ENCODE measurements around the gene DBNDD2.

DBNDD2 gene, protein sequence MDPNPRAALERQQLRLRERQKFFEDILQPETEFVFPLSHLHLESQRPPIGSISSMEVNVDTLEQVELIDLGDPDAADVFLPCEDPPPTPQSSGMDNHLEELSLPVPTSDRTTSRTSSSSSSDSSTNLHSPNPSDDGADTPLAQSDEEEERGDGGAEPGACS

DNA sequence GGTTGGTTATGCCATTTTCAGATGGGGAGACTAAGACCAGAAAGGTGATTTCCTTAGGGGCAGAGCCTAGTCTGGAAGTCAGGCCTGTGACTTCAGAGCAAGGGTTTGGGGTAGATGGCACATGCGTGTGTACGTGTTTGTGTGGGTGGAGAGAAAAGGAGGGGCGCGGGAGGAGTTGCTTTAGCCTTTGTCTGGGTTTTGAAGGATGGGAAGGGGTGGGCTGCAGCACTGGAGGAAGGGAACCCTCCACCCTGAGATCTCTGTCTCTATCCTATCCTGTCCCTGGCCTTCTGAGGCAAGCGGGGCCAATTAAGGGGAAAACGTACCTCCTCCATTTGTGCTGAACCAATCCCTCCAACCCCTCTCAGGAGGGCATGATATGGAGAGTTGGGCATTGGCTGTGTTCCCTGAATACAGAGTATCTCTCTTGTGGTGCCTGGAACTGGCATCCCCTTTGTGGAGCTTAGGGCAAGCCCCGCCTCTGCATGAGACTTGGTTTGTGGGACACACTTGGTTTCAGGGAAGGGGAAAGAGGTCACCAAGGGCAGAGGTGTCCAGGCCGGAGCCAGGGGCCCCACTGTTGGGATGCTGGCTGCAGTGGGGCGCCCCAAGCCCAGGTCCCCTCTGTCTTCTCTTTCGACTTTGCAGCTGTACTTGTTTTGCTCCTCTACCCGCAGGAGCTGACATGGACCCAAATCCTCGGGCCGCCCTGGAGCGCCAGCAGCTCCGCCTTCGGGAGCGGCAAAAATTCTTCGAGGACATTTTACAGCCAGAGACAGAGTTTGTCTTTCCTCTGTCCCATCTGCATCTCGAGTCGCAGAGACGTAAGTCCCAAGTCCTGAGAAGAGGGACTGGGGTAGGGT lies at the start of gene DBNDD2:
Gene DBNDD2, plus strand, starts transcription at position 507 of the 863 bp plus-strand sequence. Its CDS starts 179 bp downstream, at position 686.
- DNase-seq (ENCODE audit: low read depth in 2 of 2) = no peak

DNA sequence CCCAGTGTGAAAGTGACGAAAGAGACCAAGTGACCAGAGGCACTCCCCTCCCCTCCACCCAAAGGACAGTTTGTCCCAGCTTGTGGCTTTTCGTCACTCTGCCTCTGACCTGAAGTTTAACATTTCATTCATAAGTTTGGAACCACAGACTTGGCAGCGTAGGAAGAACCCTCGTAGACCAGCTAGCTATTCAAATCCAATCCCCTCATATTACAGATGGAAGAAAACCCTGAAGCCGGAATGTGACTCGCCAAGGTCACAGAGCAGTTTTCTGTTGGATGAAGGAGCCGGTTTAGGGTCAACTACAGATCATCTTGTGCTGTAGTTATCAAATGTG lies 49.1 kb upstream of the DBNDD2 start:
- DNase-seq (ENCODE audit: low read depth in 2 of 2) = no peak

DNA sequence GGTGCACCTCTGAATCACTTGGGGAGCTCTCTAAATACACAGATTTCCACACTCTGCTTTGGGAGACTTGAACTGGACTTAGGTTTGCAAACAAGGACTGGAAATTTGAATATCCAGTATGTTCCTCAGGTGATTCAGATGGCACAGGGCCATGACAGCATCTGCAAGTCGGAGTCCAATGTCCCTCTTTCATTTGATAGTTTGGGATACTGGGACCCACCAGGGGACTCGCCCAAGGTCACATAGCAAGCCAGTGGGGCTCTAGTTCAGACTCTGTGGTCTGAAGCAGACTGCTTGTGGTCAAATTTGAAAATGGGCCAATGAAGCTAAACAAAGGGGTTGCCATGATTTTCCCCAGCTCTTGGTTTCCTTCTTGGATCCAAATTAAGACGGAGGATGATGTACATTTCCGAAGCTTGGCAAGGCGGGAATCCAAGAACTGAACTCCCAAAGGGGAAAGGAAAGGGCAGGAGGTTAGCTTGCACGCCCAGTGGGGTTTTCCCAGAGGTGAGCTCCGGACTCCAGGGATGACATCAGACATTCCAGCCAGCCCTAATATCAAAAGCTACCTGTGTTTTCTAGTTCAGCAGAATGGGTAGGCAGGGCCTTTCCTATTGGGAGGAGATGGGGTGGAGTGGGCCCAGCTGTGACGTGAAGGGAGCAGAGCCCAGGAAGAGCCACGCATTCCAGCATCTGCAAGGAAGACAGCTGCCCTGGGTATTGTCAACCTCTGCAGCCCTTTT lies 48.5 kb upstream of the DBNDD2 start:
- no peak for DNase-seq (ENCODE audit: low read depth in 2 of 2)

DNA sequence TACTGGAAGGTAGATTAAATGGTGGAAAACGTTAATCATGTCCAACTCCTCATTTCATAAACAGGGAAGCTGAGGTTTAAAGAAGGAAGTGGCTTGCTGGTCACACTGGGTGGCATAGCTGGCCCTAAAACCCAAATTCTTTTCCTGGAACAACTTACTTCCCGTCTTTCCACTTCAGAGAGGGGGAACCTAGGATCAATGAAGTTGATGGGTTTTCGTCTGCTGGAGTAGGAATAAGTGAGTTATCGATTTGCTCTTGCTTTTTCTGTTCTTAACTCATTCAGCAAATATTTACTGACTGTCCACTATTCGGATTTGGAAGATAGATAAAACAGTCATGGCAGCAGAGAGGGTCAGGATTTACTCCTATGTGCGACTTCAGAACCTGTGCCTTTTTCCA lies 46.3 kb upstream of the DBNDD2 start:
- DNase-seq (ENCODE audit: low read depth in 2 of 2) = no peak

DNA sequence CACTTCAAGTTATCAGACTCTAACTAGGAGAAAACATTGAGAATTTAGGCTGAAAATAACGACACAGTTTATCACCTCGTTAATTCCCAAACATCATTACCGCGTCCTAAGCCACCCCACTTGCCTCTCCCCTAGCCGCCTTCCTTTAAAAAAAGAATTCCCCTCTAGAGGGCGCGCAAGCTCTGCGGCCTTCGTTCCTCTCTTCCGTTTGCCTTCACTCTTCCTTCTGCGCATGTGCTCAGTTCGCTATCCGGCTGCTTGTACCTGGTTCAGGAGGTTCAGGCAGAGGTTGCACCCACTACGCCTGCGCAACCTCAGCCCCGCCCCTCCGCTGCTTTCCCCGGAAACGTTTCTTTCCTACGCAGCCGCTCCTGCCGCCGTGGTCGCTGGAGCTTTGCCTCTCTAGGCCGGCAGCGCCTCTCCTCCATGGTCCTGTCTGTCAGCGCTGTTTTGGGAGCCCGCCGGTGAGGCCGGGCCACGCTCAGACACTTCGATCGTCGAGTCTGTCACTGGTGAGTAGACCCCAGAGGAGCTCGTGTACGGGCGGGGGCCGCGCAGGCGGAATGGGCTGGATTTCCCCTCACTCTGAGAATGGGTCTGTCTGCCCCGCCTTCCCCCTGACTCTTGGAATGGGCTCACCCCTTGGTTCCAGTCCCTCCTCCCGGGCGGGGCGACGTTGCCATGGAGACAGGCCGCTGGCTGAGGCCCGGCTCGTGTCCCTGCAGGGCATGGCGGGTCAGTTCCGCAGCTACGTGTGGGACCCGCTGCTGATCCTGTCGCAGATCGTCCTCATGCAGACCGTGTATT lies 45.1 kb upstream of the DBNDD2 start, which contains the start of gene SYS1:
Gene SYS1, plus strand, starts transcription at position 353 of the 807 bp plus-strand sequence. Its CDS starts 376 bp downstream, at position 729.
- DNase-seq (ENCODE audit: low read depth in 2 of 2) = peak; percentile 97 to 98

DNA sequence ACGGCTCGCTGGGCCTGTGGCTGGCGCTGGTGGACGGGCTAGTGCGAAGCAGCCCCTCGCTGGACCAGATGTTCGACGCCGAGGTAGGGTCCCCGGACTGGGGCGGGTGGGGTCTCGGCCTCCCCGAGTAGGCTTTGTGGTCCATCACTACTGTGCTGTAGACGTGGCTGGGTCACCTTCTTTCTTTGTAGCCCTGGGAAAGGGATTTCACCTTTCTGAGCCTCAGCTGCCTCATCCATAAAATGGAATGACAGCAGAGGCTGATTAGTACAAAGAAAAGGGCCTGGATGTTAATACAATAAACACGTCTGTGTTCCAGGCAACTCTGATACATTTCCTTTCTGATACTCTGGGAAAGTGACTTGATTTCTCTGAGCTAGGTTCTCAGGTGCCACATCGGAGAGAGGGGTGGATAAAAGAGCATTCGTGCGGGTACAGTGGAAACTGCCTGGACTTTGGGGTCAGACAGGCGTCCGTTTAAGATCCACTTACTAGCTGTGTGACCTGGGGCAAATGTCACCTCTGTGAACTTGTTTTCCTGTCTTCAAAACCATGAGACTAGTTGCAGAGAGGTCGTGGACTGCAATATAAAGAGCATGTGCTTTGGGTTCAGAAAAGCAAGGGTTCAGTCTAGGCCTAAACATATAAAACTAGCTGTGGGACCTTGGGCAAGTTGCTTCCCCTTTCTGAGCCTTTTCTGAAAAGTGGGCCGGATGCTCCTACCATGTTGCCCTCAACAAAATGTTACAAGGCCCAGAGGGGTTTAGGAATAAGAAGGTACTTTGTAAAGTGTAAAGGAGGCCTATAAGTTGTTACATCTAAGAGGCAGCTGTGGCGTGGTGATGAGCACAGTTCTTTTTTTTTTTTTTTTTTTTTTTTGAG lies 44.2 kb upstream of the DBNDD2 start:
- DNase-seq (ENCODE audit: low read depth in 2 of 2) = no peak

DNA sequence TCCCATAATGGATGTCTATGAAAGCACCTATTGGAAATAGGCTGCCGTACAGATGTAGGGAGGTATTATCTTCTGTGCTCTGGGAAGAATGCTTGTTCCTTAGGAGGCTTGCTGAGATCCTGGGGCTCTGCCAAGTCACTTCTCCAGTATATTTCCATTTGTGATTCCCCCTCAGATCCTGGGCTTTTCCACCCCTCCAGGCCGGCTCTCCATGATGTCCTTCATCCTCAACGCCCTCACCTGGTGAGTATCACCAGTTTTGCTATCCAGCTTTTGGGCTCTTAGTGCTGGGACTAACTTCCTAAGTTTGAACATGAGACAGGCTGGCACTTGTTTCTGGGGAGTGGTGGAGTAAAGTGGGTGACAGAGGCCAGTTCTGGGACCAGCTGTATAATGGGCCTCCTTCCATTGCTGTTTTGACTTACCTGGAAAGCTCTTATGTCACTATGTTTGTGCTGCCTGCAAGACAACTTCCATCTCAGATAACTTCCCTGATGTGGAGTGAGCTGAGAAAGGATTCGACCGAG lies 42.6 kb upstream of the DBNDD2 start:
- no peak for DNase-seq (ENCODE audit: low read depth in 2 of 2)

DNA sequence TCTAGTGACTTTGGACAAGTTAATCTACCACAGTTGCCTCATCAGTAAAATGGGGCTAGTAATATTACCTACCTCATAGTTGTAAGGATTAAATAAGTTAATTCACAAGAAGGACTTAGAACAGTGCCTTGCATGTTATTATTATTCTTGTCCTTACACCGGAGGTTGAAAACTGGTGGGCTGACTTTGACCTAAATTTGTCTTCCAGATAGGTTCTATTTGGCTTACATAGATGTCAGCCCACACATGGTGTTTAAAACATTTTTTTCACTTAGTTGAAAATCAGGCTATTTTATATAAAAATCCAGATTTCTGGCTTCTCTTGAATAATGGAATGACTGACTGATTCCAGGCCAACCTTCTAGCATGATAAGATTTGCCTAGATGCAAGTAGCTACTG lies 41.9 kb upstream of the DBNDD2 start:
- DNase-seq (ENCODE audit: low read depth in 2 of 2) = no peak

DNA sequence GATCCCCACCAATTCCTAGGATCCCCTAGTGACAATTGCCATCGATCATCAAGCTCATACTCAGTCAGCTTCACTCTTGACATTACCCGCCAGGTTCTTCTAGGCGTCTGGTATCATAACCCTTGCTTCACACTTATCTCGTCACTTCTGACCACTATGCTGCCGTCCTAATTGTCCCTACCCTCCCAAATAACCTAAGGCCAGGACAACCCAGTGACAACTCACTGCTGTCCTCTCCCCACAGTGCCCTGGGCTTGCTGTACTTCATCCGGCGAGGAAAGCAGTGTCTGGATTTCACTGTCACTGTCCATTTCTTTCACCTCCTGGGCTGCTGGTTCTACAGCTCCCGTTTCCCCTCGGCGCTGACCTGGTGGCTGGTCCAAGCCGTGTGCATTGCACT lies 41.5 kb upstream of the DBNDD2 start:
- DNase-seq (ENCODE audit: low read depth in 2 of 2) = no peak

DNA sequence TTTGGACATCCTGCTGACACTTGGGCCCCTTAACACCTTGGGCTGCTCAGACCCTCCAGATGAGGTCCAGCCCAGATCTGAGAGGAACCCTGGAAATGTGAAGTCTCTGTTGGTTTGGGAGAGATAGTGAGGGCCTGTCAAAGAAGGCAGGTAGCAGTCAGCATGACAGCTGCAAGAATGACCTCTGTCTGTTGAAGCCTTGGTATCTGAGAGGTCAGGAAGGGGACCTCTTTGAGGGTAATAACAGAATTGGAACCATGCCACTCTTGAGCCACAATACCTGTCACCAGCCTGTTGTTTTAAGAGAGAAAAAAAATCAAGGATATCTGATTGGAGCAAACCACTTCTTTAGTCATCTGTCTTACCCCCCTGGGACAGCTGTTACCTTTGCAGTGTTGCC lies 41.0 kb upstream of the DBNDD2 start:
- DNase-seq (ENCODE audit: low read depth in 2 of 2) = no peak

DNA sequence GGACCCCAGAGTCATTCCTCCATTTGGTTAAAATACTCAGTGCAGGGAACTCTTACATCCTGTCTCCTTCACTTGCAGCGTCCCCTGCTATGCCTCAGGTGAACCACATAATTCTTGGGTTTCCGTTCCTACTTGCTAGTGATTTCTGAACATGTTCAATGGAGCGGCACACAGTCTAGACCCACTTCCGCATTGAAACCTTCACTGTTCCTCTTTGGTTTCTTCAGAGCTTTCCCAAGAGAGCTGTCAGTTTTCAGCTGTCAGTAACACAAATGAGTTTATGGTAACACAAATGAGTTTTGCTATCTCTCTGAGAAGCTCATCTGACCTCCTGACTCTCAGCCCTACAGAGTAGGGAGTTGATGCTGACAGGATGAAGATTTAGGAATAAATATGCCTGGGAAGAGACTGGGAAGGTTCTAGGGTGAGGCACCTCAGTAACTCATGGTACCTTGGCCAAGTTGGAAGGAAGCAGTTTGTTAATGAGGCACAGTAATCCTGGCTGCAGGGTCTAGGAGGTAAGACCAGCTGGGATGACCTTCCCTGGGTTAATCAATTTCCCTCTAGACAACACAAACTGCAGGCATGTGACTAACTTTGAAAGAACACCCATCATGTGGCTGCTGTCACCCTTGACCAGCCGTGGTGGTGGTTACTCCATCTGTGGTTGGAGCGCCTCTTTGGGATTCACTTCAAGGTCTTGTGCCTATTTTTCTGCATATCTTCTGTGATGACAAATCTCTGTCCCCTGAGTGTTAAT lies 39.7 kb upstream of the DBNDD2 start:
- DNase-seq (ENCODE audit: low read depth in 2 of 2) = no peak

DNA sequence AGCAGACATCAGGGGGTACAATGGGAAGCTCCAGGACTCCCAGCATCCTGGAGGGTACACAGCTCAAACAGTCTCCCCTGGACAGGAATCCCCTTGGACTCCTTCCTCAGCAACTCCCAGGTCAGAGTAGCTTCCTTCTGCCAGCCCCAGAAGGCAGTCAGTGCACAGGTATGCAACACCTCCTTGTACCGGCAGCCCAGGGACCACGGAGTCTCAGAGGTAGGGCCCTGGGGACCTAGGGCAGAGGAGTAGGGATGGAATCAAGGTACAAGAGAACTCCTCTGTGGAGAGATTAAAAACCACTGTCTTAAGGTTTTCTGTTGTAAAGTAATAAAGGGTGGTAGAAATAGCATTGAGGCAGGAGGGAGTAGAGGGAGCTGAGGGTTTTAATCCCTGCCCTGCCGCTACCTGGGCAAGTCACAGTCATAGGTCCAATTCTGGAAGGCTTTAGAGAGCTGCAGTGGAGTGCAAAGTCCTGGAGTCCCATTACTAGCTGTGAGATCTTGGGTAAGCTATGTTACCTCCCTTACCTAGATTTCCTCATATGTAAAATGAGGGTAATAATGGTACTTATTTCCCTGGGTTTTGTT lies 37.4 kb upstream of the DBNDD2 start:
- no peak for DNase-seq (ENCODE audit: low read depth in 2 of 2)

DNA sequence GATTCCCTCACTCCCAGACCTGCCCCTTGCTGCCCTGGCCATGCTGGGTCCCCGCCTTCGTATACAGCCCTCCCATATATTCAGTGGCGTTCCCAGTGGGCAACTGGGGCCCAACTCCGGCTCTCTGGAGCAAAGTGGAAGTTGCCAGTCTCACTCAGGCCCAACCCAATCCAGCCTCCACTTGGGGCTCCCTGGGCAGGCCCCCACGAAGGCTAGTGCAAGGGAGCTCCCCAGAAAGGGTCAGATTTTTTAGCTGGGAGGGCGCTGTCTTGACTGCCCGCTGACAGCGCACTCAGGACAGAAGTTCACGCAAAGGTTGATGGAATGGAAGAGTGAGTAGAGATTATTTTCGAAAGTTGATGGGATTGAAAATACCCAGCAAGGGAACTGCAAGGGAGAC lies 35.8 kb upstream of the DBNDD2 start:
- no peak for DNase-seq (ENCODE audit: low read depth in 2 of 2)

DNA sequence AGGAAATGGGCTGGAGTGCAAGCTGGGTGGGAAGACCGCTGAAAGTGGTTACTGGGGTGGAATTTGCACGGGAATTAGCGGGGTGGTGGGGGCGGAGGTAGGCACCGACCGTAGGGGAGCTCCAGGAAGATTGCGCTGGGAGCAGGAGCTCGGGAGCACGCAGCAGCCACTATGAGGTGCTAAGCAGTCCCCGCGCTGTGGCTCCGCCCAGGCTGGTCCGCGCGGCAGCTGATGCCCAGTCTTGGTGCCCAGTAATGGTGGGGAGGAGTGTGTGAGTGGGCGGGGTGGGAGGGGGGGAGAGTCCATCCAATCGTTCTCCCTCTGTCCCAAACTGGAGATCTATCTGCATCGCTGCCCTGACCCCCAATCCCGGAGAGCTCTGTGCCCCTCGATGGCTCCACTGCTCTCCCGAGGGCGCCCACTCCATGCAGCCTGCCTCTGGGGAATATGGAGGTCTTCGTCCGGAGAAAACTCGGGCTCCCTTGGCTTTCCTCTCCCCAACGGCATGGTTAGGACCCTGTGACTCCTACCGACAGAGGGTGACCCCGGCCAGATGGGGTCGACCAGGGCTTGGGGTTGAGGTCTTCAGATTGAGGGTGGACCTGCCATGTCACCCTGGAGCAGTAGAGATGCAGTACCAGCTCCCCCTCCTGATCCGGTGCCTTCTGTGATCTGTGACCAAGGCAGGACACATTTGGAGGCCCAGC lies 35.3 kb upstream of the DBNDD2 start:
- DNase-seq (ENCODE audit: low read depth in 2 of 2) = no peak

DNA sequence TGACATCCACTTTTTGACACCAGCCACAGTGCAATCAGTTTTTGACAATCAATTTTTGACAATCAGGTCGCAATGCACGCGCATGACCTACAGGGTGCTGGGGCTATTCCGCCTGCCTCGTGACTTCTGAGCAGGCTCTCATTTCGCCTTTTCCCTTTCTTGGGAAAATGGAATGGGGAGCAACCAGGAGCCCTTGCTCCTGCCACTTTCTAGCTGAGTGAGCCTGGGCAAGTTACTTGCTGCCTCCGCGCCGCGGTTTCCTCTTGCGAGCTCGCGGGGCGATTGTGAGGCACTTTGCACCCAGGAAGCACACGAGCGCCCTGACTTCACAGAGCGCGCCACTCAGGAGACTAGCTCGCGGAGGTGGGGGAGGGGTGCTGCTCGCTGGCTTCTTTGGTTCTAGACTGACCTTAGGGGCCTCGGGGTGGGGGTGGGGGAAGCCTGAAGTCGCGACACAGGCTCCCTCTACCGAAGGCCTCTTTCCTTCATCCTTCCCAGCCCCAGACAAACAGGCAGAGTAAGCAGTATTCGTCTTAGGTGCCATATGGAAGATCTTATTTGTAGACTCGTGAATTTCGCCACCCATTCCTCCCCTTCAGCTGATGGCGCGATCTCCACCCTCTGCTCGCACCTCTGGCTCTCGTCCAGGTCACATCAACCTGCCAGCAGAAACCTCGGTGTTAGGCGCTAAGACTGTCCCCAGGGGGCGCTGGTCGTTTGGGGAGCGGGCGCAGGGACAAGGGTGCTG lies 34.6 kb upstream of the DBNDD2 start:
- peak; percentile 84 to 91 for DNase-seq (ENCODE audit: low read depth in 2 of 2)

DNA sequence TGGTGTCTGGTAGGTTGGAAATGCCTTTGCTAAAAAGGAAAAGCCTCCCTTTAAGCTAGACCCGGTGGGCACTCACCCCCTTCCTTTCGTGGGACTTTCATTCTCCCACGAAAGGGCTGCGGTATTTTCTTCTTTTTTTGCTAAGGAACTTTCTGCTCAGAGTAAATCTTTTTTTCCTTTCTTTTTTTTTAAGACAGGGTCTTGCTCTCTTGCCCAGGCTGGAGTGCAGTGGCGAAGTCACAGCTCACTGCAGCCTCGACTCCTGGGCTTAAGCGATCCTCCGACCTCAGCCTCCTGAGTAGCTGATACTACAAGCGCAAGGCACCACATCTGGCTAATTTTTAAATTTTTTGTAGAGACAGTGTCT lies 34.0 kb upstream of the DBNDD2 start:
- DNase-seq (ENCODE audit: low read depth in 2 of 2) = no peak

DNA sequence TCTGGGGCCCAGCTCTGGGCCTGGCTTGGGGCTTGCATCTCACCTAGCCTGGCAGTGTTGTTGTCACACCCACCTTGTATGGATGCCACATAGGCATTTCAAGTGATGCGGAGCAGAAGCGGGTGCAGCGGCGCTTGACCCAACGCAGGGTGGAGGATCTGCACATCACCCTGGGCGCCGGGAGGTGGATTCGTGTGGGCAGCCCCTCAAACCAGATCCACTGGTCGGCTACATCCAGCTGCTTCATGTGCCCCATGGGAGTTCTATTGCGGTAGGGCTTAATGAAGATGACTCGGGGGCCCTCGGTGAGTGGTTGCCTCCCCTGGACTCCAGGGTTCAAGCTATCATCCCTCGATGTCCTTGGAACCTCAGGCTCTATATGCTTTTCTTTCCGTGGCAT lies 33.1 kb upstream of the DBNDD2 start:
- DNase-seq (ENCODE audit: low read depth in 2 of 2) = no peak

DNA sequence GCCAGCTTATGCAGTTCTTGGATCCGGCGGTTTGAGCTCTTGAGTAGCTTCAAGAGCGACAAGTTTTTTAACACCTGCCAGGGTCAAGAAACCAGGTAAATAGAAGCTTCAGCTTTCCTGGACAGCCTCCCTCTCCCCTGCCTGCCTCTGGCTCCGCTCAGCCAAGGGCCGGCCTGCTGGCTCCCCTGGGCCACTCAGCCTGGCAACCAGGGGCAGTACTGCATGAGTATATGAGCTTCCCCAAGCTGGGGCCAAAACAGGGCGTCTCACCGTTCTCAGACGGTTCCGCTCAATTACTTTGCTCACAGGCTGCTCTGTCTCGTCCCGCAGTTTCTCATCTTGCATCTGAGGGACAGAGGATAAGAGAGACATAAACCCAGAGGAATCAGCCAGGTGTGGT lies 30.8 kb upstream of the DBNDD2 start:
- DNase-seq (ENCODE audit: low read depth in 2 of 2) = no peak

All from stimulated activated CD4-positive, alpha-beta T cell treated with anti-CD3 and anti-CD28 coated beads, Interleukin-15, amount 100 ng/mL, for 48 hours (primary cell).